ENCODE measurements around the gene FIBIN.

FIBIN gene

GRCh38 chr11:27024865-27025264, 31.0 kb downstream of the FIBIN start:
- DNase-seq (ENCODE audit: low spot score), result no peak

GRCh38 chr11:27025312-27025955, 31.5 kb downstream of the FIBIN start:
- DNase-seq (ENCODE audit: low spot score), result no peak

- no peak for DNase-seq (ENCODE audit: low spot score)
These were observed 32.2 kb downstream of the FIBIN start for GRCh38 chr11:27025957-27026733.

- DNase-seq (ENCODE audit: low spot score), result no peak
These were observed 34.7 kb downstream of the FIBIN start for GRCh38 chr11:27028561-27028965.

- DNase-seq (ENCODE audit: low spot score), result no peak
These were observed 36.1 kb downstream of the FIBIN start for GRCh38 chr11:27029966-27030365.

GRCh38 chr11:27031754-27032153, 37.8 kb downstream of the FIBIN start:
- no peak for DNase-seq (ENCODE audit: low spot score)

- no peak for DNase-seq (ENCODE audit: low spot score)
These were observed 46.0 kb downstream of the FIBIN start for GRCh38 chr11:27039873-27040272.

- DNase-seq (ENCODE audit: low spot score), result no peak
These were observed 46.6 kb downstream of the FIBIN start, which contains the start of gene BBOX1 for GRCh38 chr11:27040302-27041115. Gene BBOX1 (plus strand): TSS chr11:27040815. CDS start chr11:27055431, 14,616 bp downstream.

GRCh38 chr11:27041141-27041899, 47.4 kb downstream of the FIBIN start:
- DNase-seq (ENCODE audit: low spot score), result no peak
